Measurements from ENCODE around the gene RXRB.

RXRB gene

GRCh38 chr6:33174784-33175183, 25.7 kb downstream of the RXRB start:
- no peak for DNase-seq

DNA sequence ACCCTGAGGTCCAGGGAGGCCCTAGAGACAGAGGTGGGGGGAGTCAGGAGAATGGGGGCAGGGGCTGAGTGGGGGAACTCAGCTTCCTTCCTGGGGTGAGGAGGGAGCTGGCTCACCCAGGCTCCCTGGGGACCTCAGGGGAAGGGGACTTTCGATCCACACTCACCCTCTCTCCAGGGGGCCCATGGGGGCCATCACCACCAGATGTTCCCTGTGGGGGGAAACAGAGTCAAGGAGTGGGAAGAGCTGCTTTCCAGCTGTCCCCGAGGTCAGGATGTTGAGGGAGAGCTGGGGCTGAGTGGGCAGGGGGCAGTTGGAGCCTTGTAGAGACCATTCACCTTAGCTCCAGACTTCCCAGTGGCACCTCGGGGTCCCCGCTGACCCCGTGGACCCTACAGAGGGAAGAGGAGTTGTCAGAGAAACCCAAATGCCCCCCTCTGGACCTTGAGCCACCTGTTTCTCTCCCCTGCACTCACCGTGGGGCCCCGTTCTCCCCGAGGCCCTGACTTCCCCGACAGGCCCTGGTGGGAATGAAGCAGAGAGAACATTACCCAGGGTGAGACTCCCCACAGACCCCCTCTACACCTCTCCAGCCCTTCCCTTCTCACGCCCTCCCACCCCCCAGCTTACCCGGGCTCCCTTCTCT, 26.8 kb downstream of the RXRB start:
- no peak for DNase-seq

GRCh38 chr6:33172688-33173534, 27.6 kb downstream of the RXRB start:
- no peak for DNase-seq

GRCh38 chr6:33171880-33172687, 28.4 kb downstream of the RXRB start:
- no peak for DNase-seq

DNA sequence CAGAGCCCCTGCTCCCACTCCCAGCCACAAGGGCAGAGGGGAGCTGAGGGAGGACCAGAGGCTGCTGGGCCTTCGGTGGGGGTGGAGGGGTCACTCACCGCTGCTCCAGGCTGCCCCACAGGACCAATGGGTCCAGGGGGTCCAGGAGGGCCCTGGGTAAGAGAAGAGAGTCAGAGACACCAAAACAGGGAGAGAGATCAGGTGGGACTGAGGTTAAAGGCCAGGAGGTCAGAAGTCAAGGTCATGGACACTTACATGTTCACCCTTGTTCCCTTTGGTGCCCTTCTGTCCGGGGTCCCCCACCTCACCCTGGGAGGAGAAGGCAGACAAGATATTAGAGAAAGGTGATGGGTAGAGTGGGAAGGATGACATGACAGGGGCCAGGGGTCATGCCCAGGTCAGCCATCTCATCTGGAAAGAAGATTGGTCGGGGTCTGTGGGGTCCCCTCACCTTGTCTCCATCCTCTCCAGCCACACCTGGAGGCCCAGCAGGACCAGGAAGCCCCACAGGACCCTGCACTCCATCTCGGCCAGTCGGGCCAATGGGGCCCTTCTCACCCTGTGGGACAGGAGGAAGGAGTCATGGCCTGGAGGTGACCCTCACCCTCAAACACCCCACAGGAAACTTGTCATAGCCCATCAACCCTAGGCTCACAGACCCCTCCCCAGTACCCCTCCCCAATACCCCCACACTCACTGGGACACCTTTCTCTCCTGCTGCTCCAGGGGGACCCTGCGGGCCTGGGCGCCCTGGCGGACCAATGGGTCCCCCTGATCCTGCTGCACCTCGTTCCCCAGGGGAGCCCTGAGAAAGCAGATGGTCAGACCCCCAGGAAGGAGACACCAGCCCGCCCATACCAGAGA, 29.2 kb downstream of the RXRB start:
- no peak for DNase-seq

GRCh38 chr6:33170176-33171015, 30.1 kb downstream of the RXRB start:
- DNase-seq = no peak

DNA sequence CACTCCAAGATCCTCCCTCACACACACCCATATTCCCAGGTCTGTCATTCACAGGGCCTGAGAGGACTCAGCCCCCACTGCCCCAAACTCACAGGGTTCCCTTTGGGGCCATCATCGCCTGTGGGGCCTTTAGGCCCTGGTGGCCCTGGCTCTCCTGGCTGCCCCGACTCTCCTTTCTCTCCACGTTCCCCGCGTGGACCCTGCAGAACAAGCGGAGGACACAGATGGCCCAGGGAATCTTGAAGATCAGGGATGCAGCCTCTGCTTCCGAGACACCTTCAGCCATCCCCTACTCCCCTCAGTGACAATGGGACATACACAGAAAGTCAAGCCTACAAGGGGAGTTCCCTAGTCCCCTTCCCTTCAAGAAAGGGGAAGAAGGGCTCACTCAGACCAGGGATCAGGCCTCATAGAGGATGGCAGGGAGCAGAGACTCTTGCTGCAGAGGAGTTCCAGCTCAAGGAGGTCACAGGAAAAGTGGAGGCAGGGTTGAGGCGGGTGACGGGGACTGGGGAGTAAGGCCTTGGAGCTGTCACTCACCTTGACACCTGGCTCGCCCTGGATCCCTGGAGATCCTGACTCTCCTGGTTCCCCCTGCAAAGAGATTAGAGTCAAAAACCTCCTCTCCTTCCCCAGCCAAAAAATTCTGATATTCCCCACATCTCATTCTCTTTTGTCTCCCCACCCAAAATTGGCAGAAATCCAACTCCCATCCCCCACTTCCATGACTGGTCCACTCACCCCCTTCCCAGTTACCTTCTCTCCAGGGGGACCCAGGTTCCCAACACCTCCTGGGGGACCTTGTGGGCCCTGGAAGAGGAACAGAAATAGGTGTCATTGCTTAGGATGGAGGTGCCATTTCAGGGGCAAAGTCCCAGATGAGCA, 30.9 kb downstream of the RXRB start:
- DNase-seq = no peak

DNA sequence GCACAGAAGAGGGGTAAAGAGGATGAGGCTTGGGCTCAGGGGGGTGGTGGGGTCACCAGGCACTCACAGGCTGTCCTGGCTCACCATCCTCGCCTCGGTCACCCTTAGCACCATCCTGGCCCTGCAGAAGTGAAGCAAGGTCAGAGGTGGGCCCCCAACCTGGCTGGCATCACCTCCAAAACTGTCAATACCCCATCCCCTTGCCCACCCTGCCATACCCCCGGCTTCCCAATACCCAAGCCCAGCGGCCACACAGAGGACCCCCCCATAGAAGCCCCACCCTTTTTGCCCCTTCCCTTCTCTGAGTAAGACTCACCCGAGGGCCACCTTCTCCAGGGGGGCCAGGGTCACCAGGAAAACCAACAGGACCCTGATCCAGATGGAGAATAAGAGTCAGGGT, 31.8 kb downstream of the RXRB start:
- no peak for DNase-seq

DNA sequence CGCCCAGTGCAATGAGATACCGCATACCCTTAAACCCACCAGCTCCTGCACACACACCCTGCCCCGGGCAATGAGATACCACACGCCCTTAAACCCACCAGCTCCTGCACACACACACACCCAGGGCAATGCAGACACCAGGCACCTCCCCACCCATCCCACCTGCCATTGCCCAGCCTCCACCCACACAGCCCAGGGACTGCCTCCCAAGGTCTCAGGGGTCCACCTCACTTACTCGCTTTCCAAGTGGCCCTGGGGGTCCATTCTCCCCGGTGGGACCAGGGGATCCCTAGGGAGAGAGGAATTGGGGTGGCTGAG, 32.2 kb downstream of the RXRB start:
- no peak for DNase-seq

- DNase-seq = no peak
Observed at GRCh38 chr6:33167374-33168283, 32.8 kb downstream of the RXRB start.

DNA sequence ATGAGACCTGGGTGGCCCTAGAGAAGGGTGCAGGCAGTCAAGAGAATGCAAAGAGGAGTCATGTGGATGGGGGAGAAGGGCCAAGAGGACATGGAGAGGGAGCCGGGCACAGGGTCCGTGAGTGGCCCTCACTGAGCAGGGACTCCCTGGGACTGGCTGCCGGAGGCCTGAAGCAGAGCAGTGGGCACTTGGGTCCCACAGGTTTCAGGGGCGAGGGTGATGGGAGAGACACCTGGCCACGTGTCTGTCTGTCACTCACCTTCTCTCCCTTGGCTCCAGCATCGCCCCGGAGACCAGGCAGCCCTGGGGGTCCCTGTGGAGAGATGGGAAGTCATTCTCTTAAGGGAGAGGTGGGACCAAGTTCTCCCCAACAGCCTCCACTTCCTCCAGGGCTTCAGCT, 33.7 kb downstream of the RXRB start:
- no peak for DNase-seq

GRCh38 chr6:33166363-33166762, 34.1 kb downstream of the RXRB start:
- DNase-seq = no peak

GRCh38 chr6:33165581-33166258, 34.7 kb downstream of the RXRB start:
- DNase-seq = no peak

DNA sequence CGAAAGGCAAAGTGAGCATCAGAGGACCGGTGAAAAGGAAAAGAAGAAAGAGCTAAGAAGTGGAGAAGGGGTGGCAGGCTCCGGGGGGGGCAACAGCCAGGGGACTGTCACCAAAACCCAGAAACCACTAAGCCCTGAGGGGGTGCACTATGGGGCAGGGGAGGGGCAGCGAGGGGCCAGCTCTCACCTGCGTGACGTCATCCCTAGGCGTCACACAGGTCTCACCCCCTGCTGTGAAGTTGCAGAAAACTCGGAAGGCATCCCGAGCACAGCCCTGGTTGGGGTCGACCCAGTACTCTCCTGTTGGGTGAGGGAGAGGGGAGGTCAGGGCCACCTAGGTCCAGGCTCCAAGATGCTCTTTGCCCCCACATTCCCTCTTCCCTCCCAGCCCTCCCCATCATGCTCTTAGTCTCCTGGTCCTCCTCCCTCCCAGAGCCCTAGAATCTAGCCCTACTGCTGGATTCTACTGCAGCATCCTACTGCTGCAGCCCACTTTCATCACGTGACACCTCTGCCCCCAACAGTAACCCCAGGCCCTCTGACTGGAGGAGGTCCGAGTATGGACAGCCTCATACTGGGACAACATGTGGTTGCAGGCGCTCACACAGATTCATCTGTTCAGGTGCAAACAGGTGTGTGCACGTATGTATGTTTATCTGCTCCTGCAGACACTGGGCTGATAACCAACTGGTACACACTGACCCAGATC, 35.6 kb downstream of the RXRB start:
- no peak for DNase-seq

- no peak for DNase-seq
Observed at GRCh38 chr6:33164176-33164575, 36.3 kb downstream of the RXRB start.

DNA sequence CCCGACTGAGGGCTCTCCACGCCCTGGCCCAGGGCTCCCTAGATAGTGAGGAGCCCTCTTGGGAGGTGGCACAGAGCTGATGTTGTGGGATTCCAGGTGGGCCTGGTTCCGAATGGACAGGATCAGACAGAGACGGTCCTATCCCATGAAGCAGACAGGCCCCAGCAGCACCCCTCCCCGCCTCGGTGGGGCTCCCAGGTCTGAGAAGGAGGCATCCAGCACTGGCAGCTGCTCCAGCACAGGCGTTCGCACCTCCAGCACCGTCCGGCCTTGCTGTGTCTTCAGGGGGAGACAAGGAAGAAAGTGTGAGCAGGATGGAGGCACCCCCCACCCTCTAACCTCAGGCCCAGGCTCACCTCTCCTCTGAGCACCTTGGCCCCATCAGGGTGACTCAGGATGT, 36.9 kb downstream of the RXRB start:
- no peak for DNase-seq

DNA sequence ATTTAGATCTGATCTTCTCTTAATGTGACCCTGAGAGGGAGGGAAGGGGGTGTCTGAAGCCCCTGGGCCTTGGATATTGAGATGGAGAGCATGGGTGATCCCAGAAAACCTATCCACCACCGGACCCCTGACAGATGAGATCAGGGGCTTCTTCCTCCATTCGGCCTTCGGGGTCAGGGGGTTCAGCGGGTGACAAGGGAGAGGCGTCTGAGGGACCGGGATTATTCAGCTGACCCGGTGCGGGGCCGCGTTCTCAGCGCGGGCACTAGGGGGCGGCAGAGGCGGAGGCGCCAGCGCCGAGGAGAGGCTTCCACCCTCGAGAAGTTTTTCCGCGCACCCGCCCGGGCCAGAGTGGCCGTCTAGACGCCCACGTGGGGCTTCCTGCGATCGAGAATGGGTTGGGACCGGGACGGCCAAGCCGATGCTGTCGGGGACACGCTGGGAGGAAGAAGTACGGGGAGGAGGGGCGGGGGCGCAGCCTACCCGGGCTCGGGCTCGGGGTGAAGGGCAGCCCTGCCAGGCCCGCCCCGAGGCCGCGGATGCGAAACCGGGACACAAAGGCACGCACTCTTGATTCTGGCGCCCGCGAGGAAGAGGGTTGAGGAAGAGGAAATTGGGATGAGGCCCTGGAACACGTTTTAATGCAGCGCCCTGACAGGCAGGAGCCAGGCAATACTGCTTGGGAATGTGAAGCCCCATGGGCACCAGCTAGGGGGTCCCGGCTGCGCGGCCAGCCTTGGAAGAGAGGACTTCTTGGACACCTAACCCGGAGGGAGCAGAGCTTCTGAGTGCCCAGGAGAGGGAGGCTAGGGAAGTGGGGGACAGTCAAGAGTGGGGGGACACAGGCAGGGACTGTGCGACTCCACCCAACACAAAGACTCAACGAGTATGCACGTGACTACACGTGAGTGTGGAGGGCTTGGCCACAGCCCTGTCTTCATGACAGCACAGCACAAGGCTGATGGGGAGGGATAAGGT, 38.8 kb downstream of the RXRB start:
- peak; percentile 82 for DNase-seq

All from stimulated activated CD4-positive, alpha-beta T cell treated with anti-CD3 and anti-CD28 coated beads, Interleukin-12 subunit alpha, Interleukin-12 subunit beta, amount 100 ng/mL, for 4 hours (primary cell).